ENCODE results near the gene SPINT3. TPM values are rescaled to one million over a fixed set of nuclear protein-coding genes. Genes with fewer than 3 reads are reported as not detected.

SPINT3 gene, protein sequence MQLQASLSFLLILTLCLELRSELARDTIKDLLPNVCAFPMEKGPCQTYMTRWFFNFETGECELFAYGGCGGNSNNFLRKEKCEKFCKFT
- total RNA-seq (2012; rRNA removed): not detected in 2 replicates

DNA sequence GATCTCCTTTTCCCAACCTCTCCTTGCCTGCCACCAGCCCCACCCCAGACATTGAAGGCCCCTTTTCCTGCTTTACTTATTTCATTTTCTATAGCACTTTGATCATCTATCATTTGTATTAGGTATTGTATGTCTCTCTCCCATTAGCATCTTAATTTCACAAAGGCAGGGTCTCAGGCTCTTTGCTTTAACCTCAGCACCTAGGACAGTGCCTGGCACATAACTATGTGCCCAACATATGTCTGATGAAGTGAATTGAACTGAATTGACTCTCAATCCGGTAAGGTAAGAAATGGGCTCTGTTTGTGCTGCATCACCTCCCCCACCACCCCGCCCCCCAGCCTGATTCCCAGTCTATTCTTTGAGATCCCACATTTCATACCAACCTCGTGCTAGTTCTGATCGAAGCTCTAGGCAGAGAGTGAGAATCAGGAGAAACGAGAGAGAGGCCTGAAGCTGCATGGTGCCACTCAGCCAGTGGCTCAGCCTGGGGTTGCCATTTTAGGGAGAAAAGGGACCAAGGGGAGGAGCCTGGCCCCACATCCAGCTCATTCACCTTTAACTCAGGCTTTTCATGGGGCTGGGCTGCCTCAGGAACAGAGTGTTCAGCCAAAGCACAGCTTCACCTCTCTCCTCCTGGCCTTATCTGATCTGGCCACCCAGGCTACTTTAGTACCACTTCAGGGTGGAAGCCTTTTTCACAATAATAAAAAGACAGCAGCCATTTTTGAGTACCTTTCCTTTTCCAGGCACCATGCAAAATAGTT lies at the start of gene SPINT3:
SPINT3 (minus strand) TSS at position 476 of the 767 bp plus-strand sequence; CDS start at position 462, 14 bp downstream.
- H3K27me3 ChIP-seq (ENCODE audit: control insufficient read depth, insufficient read depth, low read length): peaks cover 23% of the 10 kb centered on the region
- no peaks in the 10 kb centered on the region for H3K9me3 ChIP-seq (replicated peaks; ENCODE audit: low read length)
- no peak within 1 kb of the TSS for H3K4me3 ChIP-seq (ENCODE audit: low read length)
- H3K4me2 ChIP-seq (ENCODE audit: low read length): no peak within 1 kb of the TSS
- H3K36me3 ChIP-seq (ENCODE audit: insufficient read depth, low read length): no peaks in the 10 kb centered on the region
- no peak within 1 kb of the TSS for H3K9ac ChIP-seq (ENCODE audit: low read depth, low read length)
- no peaks in the 10 kb centered on the region for H3K4me1 ChIP-seq (ENCODE audit: control insufficient read depth, insufficient read depth, low read length)

DNA sequence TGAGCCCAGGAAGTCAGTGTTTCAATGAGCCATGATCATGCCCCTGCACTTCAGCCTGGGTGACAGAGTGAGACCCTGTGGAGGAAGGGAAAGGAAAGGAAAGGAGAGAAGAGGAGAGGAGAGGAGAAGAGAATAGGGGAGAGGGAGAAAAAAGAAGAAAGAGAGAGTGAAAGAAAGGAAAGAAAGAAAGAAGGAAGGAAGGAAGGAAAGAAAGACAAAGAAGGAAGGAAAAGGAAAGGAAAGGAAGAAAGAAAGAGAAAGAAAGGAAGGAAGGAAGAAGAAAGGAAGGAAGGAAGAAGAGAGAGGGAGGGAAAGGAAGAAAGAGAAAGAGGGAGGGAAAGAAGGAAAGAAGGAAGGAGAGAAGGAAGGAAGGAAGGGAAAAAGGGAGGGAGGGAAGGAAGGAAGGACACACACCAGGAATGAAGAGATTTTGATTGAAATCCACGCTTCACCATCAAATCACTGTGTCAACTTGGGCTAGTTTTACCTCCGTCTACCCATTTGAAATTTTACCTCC lies 49.4 kb upstream of the SPINT3 start:
- H3K27me3 ChIP-seq (ENCODE audit: control insufficient read depth, insufficient read depth, low read length): peaks cover 25% of the 10 kb centered on the region
- no peaks in the 10 kb centered on the region for H3K4me1 ChIP-seq (ENCODE audit: control insufficient read depth, insufficient read depth, low read length)
- H3K36me3 ChIP-seq (ENCODE audit: insufficient read depth, low read length): no peaks in the 10 kb centered on the region
- no peaks in the 10 kb centered on the region for H3K9me3 ChIP-seq (replicated peaks; ENCODE audit: low read length)
- H3K4me3 ChIP-seq (ENCODE audit: low read length): no peak overlapping the region
- no peak overlapping the region for H3K4me2 ChIP-seq (ENCODE audit: low read length)
- H3K9ac ChIP-seq (ENCODE audit: low read depth, low read length): no peak overlapping the region

DNA sequence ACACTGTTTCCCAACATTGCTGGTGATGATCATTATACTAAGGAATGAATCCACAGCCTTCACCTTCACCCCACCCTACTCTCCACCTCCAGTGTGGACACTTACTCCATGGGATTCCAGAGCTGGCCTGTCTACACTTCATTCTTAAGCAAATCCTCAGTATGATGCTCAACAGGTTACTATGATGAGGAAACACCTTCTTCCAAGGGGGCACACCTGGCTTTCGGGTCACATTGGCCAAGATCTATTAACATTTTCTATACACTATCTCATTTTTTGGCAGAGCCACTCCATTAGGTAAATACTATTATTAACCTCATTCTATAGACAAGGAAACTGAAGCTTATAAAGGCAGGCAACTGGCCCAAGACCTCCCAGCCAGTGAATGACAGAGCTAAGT lies 39.8 kb upstream of the SPINT3 start:
- Histone ChIP-seq H3K9ac (ENCODE audit: low read depth, low read length) (no peak overlapping the region), H3K4me3 (ENCODE audit: low read length) (no peak overlapping the region), H3K4me1 (ENCODE audit: control insufficient read depth, insufficient read depth, low read length) (no peaks in the 10 kb centered on the region), H3K4me2 (ENCODE audit: low read length) (no peak overlapping the region), H3K27me3 (ENCODE audit: control insufficient read depth, insufficient read depth, low read length) (peaks cover 13% of the 10 kb centered on the region), H3K9me3 (replicated peaks; ENCODE audit: low read length) (no peaks in the 10 kb centered on the region), H3K36me3 (ENCODE audit: insufficient read depth, low read length) (no peaks in the 10 kb centered on the region)

DNA sequence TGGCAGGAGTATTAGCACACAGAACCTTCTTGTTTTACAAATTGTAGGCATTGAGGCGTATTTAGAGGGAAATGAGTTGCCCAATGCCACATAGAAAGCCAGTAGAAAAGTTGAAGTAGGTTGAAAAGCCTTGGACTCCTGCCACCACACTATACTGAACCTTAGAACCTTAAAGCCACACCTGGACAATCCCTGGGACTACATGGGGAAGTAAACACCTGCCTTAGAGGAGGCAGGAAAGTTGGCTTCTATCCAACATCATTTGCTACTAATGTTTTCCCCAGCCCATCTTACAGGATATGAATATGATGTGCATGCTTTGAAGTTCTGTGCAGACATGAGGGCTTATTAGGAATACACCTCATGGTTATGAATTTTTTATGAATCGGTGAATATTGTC lies 37.0 kb upstream of the SPINT3 start:
- H3K9me3 ChIP-seq (replicated peaks; ENCODE audit: low read length): no peaks in the 10 kb centered on the region
- H3K36me3 ChIP-seq (ENCODE audit: insufficient read depth, low read length): no peaks in the 10 kb centered on the region
- no peak overlapping the region for H3K4me3 ChIP-seq (ENCODE audit: low read length)
- H3K4me1 ChIP-seq (ENCODE audit: control insufficient read depth, insufficient read depth, low read length): no peaks in the 10 kb centered on the region
- H3K27me3 ChIP-seq (ENCODE audit: control insufficient read depth, insufficient read depth, low read length): peaks cover 9% of the 10 kb centered on the region
- H3K9ac ChIP-seq (ENCODE audit: low read depth, low read length): no peak overlapping the region
- H3K4me2 ChIP-seq (ENCODE audit: low read length): no peak overlapping the region

DNA sequence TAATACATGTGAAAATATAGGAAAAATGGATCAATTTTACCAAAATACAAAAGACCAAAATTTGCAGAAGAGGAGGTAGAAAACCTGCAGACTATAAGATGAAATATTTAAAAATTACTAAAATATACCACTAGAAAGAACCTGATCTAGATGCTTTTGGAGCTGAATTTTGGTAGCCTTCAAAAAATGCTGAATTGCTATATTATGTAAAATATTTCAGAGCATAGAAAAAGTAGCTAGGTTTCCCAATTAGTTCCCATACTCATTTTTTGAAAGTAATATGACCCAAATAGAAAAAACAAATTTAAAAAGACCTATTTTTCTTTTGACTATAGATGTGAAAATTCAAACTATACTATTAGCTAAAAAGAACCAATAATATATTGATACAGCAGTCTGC lies 35.3 kb upstream of the SPINT3 start:
- Histone ChIP-seq H3K27me3 (ENCODE audit: control insufficient read depth, insufficient read depth, low read length) (peaks cover 22% of the 10 kb centered on the region), H3K9me3 (replicated peaks; ENCODE audit: low read length) (no peaks in the 10 kb centered on the region), H3K4me3 (ENCODE audit: low read length) (no peak overlapping the region), H3K9ac (ENCODE audit: low read depth, low read length) (no peak overlapping the region), H3K4me2 (ENCODE audit: low read length) (no peak overlapping the region), H3K4me1 (ENCODE audit: control insufficient read depth, insufficient read depth, low read length) (no peaks in the 10 kb centered on the region), H3K36me3 (ENCODE audit: insufficient read depth, low read length) (no peaks in the 10 kb centered on the region)

DNA sequence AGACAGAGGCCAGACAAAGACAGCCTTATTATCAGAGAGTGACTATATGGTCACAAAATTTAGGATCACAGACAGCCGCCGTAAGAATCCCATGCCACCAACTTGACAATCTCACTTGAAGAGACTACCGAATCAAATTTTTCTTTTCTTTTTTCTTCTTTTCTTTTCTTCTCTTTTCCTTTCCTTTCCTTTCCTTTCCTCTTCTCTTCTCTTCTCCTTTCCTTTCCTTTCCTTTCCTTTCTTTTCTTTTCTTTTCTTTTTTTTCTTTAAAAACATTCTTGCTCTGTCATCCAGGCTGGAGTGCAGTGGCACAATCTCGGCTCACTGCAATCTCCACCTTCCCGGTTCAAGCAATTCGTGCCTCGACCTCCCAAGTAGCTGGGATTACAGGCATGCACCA lies 33.0 kb upstream of the SPINT3 start:
- no peak overlapping the region for H3K4me3 ChIP-seq (ENCODE audit: low read length)
- peaks cover 44% of the 10 kb centered on the region for H3K27me3 ChIP-seq (ENCODE audit: control insufficient read depth, insufficient read depth, low read length)
- no peaks in the 10 kb centered on the region for H3K4me1 ChIP-seq (ENCODE audit: control insufficient read depth, insufficient read depth, low read length)
- no peak overlapping the region for H3K4me2 ChIP-seq (ENCODE audit: low read length)
- no peak overlapping the region for H3K9ac ChIP-seq (ENCODE audit: low read depth, low read length)
- H3K9me3 ChIP-seq (replicated peaks; ENCODE audit: low read length): no peaks in the 10 kb centered on the region
- H3K36me3 ChIP-seq (ENCODE audit: insufficient read depth, low read length): no peaks in the 10 kb centered on the region

DNA sequence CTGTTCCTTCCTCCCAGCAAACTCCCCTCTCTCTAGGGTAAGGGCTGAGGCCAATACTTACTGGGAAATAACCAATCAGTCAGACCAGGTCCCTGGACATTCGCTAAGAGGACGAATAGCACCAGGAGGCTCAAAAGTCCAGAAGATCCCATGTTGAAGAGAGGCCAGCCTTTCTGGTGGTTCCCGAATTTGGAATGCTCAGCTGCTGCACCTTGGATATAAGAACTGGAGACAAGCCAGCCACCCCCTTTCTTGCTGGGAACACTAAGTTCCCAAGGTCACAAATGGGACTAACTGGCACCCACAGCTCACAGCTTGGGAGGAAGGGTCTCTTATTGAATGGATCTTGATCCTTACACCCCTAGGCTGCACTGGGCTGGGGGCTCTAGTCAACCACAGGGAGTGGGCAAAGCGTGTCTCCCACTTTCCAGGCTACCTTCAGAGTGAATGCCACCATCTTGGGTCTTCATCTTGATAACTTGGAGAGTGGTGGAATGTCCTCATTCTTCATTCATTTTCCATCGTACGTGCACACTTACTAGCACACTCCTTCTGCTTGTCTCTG lies 31.9 kb upstream of the SPINT3 start, which contains the start of gene EPPIN:
EPPIN (minus strand) TSS at position 196 of the 565 bp plus-strand sequence; CDS start at position 152, 44 bp downstream.
- Histone ChIP-seq H3K27me3 (ENCODE audit: control insufficient read depth, insufficient read depth, low read length) (peaks cover 51% of the 10 kb centered on the region), H3K9me3 (replicated peaks; ENCODE audit: low read length) (no peaks in the 10 kb centered on the region), H3K9ac (ENCODE audit: low read depth, low read length) (no peak within 1 kb of the TSS), H3K4me2 (ENCODE audit: low read length) (no peak within 1 kb of the TSS), H3K4me3 (ENCODE audit: low read length) (no peak within 1 kb of the TSS), H3K36me3 (ENCODE audit: insufficient read depth, low read length) (no peaks in the 10 kb centered on the region), H3K4me1 (ENCODE audit: control insufficient read depth, insufficient read depth, low read length) (no peaks in the 10 kb centered on the region)

DNA sequence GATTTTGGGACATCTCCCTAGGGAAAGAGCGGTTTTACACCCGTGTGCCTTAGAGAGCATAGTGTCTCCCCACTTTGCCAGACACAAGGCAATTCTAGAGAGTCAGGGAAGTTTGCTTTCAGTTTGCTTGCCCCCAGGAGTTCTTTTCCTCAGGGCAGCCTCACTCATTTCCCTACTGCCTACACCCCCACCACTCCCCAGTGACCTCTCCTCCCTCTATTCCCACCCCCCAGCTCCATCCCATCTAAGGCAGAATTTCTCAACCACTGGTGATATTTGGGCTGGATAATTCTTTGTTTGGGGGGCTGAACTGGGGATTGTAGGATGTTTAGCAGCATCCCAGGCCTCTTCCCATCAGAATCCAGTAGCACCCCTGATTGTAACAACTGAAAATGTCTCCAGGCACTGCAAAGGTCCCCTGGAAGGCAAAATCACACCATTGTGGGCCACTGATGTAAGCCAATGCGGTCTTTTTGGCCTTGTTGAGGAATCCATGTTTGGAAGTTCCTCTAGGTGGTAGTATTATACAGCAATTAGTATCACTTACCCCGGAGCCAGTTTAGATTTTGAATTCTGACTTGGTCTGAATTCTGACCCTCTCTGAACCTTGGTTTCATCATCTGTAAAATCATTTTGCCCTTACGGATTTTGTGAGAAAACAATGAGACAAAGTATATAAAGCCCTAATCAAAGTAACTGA lies 30.5 kb upstream of the SPINT3 start:
- peaks cover 57% of the 10 kb centered on the region for H3K27me3 ChIP-seq (ENCODE audit: control insufficient read depth, insufficient read depth, low read length)
- H3K36me3 ChIP-seq (ENCODE audit: insufficient read depth, low read length): no peaks in the 10 kb centered on the region
- no peak overlapping the region for H3K4me3 ChIP-seq (ENCODE audit: low read length)
- no peak overlapping the region for H3K9ac ChIP-seq (ENCODE audit: low read depth, low read length)
- no peaks in the 10 kb centered on the region for H3K9me3 ChIP-seq (replicated peaks; ENCODE audit: low read length)
- H3K4me1 ChIP-seq (ENCODE audit: control insufficient read depth, insufficient read depth, low read length): no peaks in the 10 kb centered on the region
- no peak overlapping the region for H3K4me2 ChIP-seq (ENCODE audit: low read length)

DNA sequence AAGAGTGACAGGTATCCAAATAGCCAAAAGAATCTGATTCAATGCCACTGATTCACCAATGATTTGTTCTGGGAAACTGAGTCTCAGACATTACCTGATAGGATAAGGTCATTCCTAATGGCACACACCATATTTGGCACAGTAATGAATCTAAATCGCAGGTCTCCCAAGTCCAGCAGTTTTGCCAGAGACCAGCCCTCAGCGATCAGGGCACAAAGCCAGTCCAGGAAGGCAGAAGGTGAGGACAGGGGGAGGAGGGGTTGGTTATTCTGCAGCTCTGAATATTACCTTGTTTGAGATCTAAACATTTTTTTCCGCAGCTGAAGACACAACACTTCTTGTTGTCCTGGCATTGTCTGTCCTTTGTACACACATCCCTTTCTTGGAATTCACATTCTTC lies 29.9 kb upstream of the SPINT3 start:
- H3K9me3 ChIP-seq (replicated peaks; ENCODE audit: low read length): no peaks in the 10 kb centered on the region
- H3K4me1 ChIP-seq (ENCODE audit: control insufficient read depth, insufficient read depth, low read length): no peaks in the 10 kb centered on the region
- H3K36me3 ChIP-seq (ENCODE audit: insufficient read depth, low read length): no peaks in the 10 kb centered on the region
- peaks cover 57% of the 10 kb centered on the region for H3K27me3 ChIP-seq (ENCODE audit: control insufficient read depth, insufficient read depth, low read length)
- no peak overlapping the region for H3K4me2 ChIP-seq (ENCODE audit: low read length)
- no peak overlapping the region for H3K9ac ChIP-seq (ENCODE audit: low read depth, low read length)
- no peak overlapping the region for H3K4me3 ChIP-seq (ENCODE audit: low read length)

DNA sequence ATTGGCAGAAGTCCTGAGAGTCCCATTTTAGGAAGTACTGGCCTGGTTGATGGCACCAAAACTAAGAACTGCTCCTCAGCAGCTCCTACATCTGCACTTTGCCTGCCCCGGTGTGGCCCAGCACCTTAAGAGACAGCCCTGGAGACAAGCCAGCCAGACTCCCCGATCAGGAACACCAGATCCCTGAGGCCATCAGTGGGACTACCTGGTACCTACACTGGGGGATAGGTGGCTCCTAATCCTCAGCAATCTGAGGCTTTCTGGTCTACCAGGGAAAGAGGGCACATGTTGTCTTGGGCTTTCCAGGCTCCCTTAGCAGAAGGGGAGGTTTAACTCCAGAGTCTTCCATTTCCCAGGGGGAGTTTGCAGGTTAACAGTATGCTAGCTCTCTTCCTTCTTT lies 24.0 kb upstream of the SPINT3 start, which contains the start of gene WFDC6:
WFDC6 (minus strand) TSS at position 101 of the 400 bp plus-strand sequence; CDS start at position 26, 75 bp downstream.
- no peak within 1 kb of the TSS for H3K9ac ChIP-seq (ENCODE audit: low read depth, low read length)
- H3K4me2 ChIP-seq (ENCODE audit: low read length): no peak within 1 kb of the TSS
- no peak within 1 kb of the TSS for H3K4me3 ChIP-seq (ENCODE audit: low read length)
- H3K9me3 ChIP-seq (replicated peaks; ENCODE audit: low read length): no peaks in the 10 kb centered on the region
- no peaks in the 10 kb centered on the region for H3K36me3 ChIP-seq (ENCODE audit: insufficient read depth, low read length)
- H3K27me3 ChIP-seq (ENCODE audit: control insufficient read depth, insufficient read depth, low read length): peaks cover 63% of the 10 kb centered on the region
- H3K4me1 ChIP-seq (ENCODE audit: control insufficient read depth, insufficient read depth, low read length): no peaks in the 10 kb centered on the region

DNA sequence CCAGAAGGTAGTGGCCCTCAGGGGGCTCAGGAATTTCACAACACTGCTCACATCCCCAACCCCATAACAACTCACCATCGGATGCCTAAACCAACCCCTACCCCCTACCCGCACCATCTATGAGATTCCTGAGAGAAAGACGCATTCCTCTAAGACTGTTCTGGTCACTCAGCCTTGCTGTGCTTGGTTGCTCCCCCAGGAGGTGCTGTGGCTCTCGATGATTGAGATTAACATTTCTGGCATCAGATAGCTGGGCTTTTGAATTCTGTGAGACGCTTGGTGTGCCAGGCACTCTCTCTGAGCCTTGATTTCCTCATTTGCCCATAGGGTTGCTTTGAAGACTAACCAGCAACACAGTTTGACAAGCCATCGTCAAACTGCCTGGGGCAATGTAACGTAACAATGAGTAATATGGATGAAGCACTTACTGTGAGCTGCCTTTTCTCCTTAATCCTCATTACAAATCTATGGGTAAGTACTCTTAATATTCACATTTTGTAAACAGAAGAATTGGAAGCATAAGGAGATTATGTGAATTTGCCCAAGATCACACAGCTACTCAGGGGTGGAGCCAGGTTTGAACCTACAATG lies 22.9 kb upstream of the SPINT3 start:
- Histone ChIP-seq H3K4me2 (ENCODE audit: low read length) (no peak overlapping the region), H3K36me3 (ENCODE audit: insufficient read depth, low read length) (no peaks in the 10 kb centered on the region), H3K9ac (ENCODE audit: low read depth, low read length) (no peak overlapping the region), H3K4me1 (ENCODE audit: control insufficient read depth, insufficient read depth, low read length) (no peaks in the 10 kb centered on the region), H3K9me3 (replicated peaks; ENCODE audit: low read length) (no peaks in the 10 kb centered on the region), H3K27me3 (ENCODE audit: control insufficient read depth, insufficient read depth, low read length) (peaks cover 53% of the 10 kb centered on the region), H3K4me3 (ENCODE audit: low read length) (no peak overlapping the region)

All from skeletal muscle satellite cell (primary cell).